Measurements from ENCODE around the gene TMX2. TPM values are rescaled to one million over a fixed set of nuclear protein-coding genes. Genes with fewer than 3 reads are reported as not detected.

TMX2 gene
- total RNA-seq, 2 experiments from 2014 or later: 54.9 to 66.9 TPM

- no peak overlapping the region for H2AFZ ChIP-seq (ENCODE audit: low read length)
- TF ChIP-seq CTCF (conservative IDR thresholded peaks at IDR 0.05; ENCODE audit: low read length) (no peak), EZH2phosphoT487 (IDR thresholded peaks at IDR 0.05; ENCODE audit: borderline replicate concordance, low read depth, low read length) (no peak)
Measured at GRCh38 chr11:57698843-57699365, 13.5 kb upstream of the TMX2 start.

GRCh38 chr11:57699813-57700212, 12.6 kb upstream of the TMX2 start:
- no peak overlapping the region for H2AFZ ChIP-seq (ENCODE audit: low read length)
- POLR2A ChIA-PET: interaction anchor here (0.6 kb wide), 1 partner anchor 46 kb away, joined by 3 read pairs; no protein-coding TSS in a partner anchor
- TF ChIP-seq EZH2phosphoT487 (IDR thresholded peaks at IDR 0.05; ENCODE audit: borderline replicate concordance, low read depth, low read length) (no peak), CTCF (conservative IDR thresholded peaks at IDR 0.05; ENCODE audit: low read length) (no peak)
- H3K9me3 ChIP-seq (ENCODE audit: low read length): no peaks in the 10 kb centered on the region
- no peak for DNase-seq (ENCODE audit: low spot score)
- no peak overlapping the region for H3K4me2 ChIP-seq (ENCODE audit: low read length)
- no peak overlapping the region for H3K4me3 ChIP-seq (ENCODE audit: low read depth, low read length, poor library complexity, severe bottlenecking)
- H3K9me2 ChIP-seq (ENCODE audit: insufficient read depth, low read length): no peaks in the 10 kb centered on the region
- peaks cover 89% of the 10 kb centered on the region for H3K36me3 ChIP-seq (ENCODE audit: insufficient read depth, low read length)
- no TSS peak for BruUV-seq (replicated peaks)
- no peaks in the 10 kb centered on the region for H3K4me1 ChIP-seq (ENCODE audit: insufficient read depth, low read length, poor library complexity, severe bottlenecking)
- H3K79me2 ChIP-seq (ENCODE audit: insufficient read depth, low read depth, low read length): no peaks in the 10 kb centered on the region
- CTCF ChIA-PET (ENCODE audit: unreplicated experiment): no interaction called here
- H4K20me1 ChIP-seq (ENCODE audit: insufficient read depth, low read length): no peaks in the 10 kb centered on the region
- intact Hi-C loops (cut with micrococcal nuclease; ENCODE audit: unreplicated experiment): no loop called here
- H3K27ac ChIP-seq (ENCODE audit: low read depth, low read length, poor library complexity, severe bottlenecking): no peak overlapping the region

More at GRCh38 chr11:57698843-57699365, 13.5 kb upstream of the TMX2 start:
- intact Hi-C loops (cut with micrococcal nuclease; ENCODE audit: unreplicated experiment): no loop called here
- Histone ChIP-seq H3K4me1 (ENCODE audit: insufficient read depth, low read length, poor library complexity, severe bottlenecking) (no peaks in the 10 kb centered on the region), H3K4me3 (ENCODE audit: low read depth, low read length, poor library complexity, severe bottlenecking) (no peak overlapping the region), H4K20me1 (ENCODE audit: insufficient read depth, low read length) (no peaks in the 10 kb centered on the region), H3K9me3 (ENCODE audit: low read length) (no peaks in the 10 kb centered on the region), H3K79me2 (ENCODE audit: insufficient read depth, low read depth, low read length) (no peaks in the 10 kb centered on the region), H3K36me3 (ENCODE audit: insufficient read depth, low read length) (peaks cover 89% of the 10 kb centered on the region), H3K4me2 (ENCODE audit: low read length) (no peak overlapping the region), H3K27ac (ENCODE audit: low read depth, low read length, poor library complexity, severe bottlenecking) (no peak overlapping the region), H3K9me2 (ENCODE audit: insufficient read depth, low read length) (no peaks in the 10 kb centered on the region)
- BruUV-seq (replicated peaks): no TSS peak
- DNase-seq (ENCODE audit: low spot score): no peak
- ChIA-PET POLR2A (no interaction called here), CTCF (ENCODE audit: unreplicated experiment) (no interaction called here)

- Histone ChIP-seq H3K4me1 (ENCODE audit: insufficient read depth, low read length, poor library complexity, severe bottlenecking) (no peaks in the 10 kb centered on the region), H3K4me2 (ENCODE audit: low read length) (no peak overlapping the region), H4K20me1 (ENCODE audit: insufficient read depth, low read length) (no peaks in the 10 kb centered on the region), H2AFZ (ENCODE audit: low read length) (no peak overlapping the region), H3K4me3 (ENCODE audit: low read depth, low read length, poor library complexity, severe bottlenecking) (no peak overlapping the region), H3K9me3 (ENCODE audit: low read length) (no peaks in the 10 kb centered on the region), H3K27ac (ENCODE audit: low read depth, low read length, poor library complexity, severe bottlenecking) (no peak overlapping the region), H3K36me3 (ENCODE audit: insufficient read depth, low read length) (peaks cover 86% of the 10 kb centered on the region), H3K9me2 (ENCODE audit: insufficient read depth, low read length) (no peaks in the 10 kb centered on the region), H3K79me2 (ENCODE audit: insufficient read depth, low read depth, low read length) (no peaks in the 10 kb centered on the region)
- CTCF ChIA-PET (ENCODE audit: unreplicated experiment): no interaction called here
- no TSS peak for BruUV-seq (replicated peaks)
- POLR2A ChIA-PET: no interaction called here
- TF ChIP-seq CTCF (conservative IDR thresholded peaks at IDR 0.05; ENCODE audit: low read length) (no peak), EZH2phosphoT487 (IDR thresholded peaks at IDR 0.05; ENCODE audit: borderline replicate concordance, low read depth, low read length) (no peak)
- no peak for DNase-seq (ENCODE audit: low spot score)
- intact Hi-C loops (cut with micrococcal nuclease; ENCODE audit: unreplicated experiment): no loop called here
Measured at GRCh38 chr11:57700425-57700824, 12.0 kb upstream of the TMX2 start.
